ENCODE results near the gene MAP3K3.

DNA sequence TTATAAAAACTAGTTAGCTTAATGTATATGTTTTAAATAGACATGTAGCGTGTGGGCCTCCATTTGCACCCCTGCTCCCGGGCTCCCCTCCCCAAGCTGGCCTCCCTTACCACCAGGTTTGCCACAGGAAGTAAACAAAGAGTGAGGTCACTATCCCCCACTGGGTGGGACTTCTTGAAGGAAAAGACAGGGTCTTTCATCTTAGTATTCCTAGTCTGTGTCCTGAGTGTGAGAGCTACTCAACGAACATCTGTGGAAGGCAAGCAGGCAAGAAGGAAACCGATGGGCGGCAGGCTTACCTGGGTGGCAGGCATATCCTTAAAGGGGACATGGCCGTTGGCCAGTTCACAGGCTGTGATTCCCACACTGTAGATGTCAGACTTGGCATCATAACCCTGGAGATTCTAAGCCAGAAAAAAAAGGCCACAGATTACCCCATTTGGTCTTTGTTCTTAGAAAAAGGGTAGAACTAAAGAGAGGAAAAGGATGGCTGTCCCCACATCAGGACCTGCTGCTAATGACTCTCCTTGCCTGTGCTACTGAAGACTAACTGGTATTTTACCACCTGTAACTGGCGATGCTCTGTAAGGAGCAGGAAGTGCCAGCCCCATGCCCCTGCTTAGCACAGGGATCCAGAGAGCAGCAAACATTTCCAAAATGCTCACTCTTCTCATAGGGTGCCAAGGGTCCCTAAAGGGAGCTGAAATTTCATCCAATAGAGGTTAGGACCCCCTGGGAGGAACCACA is 84.3 kb downstream of the MAP3K3 start:
- no peak for TF ChIP-seq EZH2 (IDR thresholded peaks at IDR 0.05; ENCODE audit: borderline replicate concordance, low read depth, low read length, severe bottlenecking)
- TF ChIP-seq, protein P1, sequence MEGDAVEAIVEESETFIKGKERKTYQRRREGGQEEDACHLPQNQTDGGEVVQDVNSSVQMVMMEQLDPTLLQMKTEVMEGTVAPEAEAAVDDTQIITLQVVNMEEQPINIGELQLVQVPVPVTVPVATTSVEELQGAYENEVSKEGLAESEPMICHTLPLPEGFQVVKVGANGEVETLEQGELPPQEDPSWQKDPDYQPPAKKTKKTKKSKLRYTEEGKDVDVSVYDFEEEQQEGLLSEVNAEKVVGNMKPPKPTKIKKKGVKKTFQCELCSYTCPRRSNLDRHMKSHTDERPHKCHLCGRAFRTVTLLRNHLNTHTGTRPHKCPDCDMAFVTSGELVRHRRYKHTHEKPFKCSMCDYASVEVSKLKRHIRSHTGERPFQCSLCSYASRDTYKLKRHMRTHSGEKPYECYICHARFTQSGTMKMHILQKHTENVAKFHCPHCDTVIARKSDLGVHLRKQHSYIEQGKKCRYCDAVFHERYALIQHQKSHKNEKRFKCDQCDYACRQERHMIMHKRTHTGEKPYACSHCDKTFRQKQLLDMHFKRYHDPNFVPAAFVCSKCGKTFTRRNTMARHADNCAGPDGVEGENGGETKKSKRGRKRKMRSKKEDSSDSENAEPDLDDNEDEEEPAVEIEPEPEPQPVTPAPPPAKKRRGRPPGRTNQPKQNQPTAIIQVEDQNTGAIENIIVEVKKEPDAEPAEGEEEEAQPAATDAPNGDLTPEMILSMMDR (IDR thresholded peaks at IDR 0.05; ENCODE audit: borderline replicate concordance, extremely low read depth, low read length, poor library complexity, severe bottlenecking): no peak

Data from DND-41 (cell line).